ENCODE data around the gene SAMD3. TPM values are rescaled to one million over a fixed set of nuclear protein-coding genes. Genes with fewer than 3 reads are reported as not detected.

SAMD3 gene
- total RNA-seq, 2 experiments from 2014 or later = not detected

DNA sequence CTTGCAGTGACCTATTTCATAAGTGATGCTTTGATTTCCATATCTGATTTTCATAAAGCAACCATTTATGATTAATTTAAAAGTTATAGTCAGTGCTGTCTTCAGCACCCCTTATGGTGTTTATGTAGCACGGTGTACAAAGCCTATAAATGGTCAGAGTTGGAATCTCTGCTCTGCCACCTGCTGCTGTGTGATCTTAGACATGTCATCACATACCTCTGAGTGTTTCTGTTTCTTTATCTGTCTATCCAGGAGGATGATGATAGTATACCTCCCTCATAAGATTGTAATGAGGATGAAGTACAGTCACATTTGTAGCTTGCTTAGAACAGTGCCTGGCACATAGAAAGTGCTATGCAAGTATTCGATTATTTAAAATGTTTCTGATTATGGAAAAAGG, 100.5 kb downstream of the SAMD3 start:
- no peak for TF ChIP-seq EZH2phosphoT487 (IDR thresholded peaks at IDR 0.05; ENCODE audit: borderline replicate concordance, low read depth, low read length)
- TF ChIP-seq, protein P1, sequence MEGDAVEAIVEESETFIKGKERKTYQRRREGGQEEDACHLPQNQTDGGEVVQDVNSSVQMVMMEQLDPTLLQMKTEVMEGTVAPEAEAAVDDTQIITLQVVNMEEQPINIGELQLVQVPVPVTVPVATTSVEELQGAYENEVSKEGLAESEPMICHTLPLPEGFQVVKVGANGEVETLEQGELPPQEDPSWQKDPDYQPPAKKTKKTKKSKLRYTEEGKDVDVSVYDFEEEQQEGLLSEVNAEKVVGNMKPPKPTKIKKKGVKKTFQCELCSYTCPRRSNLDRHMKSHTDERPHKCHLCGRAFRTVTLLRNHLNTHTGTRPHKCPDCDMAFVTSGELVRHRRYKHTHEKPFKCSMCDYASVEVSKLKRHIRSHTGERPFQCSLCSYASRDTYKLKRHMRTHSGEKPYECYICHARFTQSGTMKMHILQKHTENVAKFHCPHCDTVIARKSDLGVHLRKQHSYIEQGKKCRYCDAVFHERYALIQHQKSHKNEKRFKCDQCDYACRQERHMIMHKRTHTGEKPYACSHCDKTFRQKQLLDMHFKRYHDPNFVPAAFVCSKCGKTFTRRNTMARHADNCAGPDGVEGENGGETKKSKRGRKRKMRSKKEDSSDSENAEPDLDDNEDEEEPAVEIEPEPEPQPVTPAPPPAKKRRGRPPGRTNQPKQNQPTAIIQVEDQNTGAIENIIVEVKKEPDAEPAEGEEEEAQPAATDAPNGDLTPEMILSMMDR (conservative IDR thresholded peaks at IDR 0.05; ENCODE audit: low read length) = no peak
- CTCF ChIA-PET (ENCODE audit: unreplicated experiment) = no interaction called here
- H3K9me2 ChIP-seq (ENCODE audit: insufficient read depth, low read length) = no peaks in the 10 kb centered on the region
- no peaks in the 10 kb centered on the region; the same call in 1 of the 2 replicates for H3K9me3 ChIP-seq (ENCODE audit: low read length)
- DNase-seq (ENCODE audit: low spot score) = no peak
- no peak overlapping the region for H3K4me3 ChIP-seq (ENCODE audit: low read depth, low read length, poor library complexity, severe bottlenecking)
- no peaks in the 10 kb centered on the region for H3K79me2 ChIP-seq (ENCODE audit: insufficient read depth, low read depth, low read length)
- intact Hi-C loops (cut with micrococcal nuclease; ENCODE audit: unreplicated experiment) = no loop called here
- H3K4me2 ChIP-seq (ENCODE audit: low read length) = no peak overlapping the region
- no peak overlapping the region for H2AFZ ChIP-seq (ENCODE audit: low read length)
- POLR2A ChIA-PET = interaction anchor here (0.7 to 1.3 kb wide), 2 partner anchors 9 to 195 kb away, joined by 3 to 4 read pairs; no protein-coding TSS in a partner anchor
- peaks cover 18% of the 10 kb centered on the region for H3K4me1 ChIP-seq (ENCODE audit: insufficient read depth, low read length, poor library complexity, severe bottlenecking)
- no peaks in the 10 kb centered on the region for H4K20me1 ChIP-seq (ENCODE audit: insufficient read depth, low read length)
- BruUV-seq (replicated peaks) = no TSS peak
- no peaks in the 10 kb centered on the region for H3K36me3 ChIP-seq (ENCODE audit: insufficient read depth, low read length)
- H3K27ac ChIP-seq (ENCODE audit: low read depth, low read length, poor library complexity, severe bottlenecking) = no peak overlapping the region

DNA sequence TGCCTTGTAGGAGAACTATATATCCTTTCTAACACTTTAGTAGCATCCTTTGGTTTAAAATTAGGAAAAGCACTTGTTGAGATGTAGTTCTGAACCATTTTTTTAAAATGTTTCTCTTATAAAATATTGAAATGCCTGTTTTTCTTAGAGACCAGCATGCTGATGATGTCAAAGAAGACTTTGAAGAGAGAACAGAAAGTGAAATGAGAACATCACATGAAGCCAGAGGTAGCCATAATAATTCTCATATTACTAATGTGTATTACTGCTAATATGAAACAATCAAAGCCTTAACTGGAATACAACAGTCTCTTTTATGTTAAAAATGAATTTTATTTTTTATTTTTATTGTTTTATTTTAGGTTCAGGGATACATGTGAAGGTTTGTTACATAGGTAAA, 102.0 kb downstream of the SAMD3 start:
- POLR2A ChIA-PET = interaction anchor here (1.3 kb wide), 1 partner anchor 10 kb away, joined by 4 read pairs; no protein-coding TSS in a partner anchor
- BruUV-seq (replicated peaks) = no TSS peak
- DNase-seq (ENCODE audit: low spot score) = no peak
- Histone ChIP-seq H3K4me1 (ENCODE audit: insufficient read depth, low read length, poor library complexity, severe bottlenecking) (peaks cover 28% of the 10 kb centered on the region), H3K36me3 (ENCODE audit: insufficient read depth, low read length) (no peaks in the 10 kb centered on the region), H3K79me2 (ENCODE audit: insufficient read depth, low read depth, low read length) (no peaks in the 10 kb centered on the region), H4K20me1 (ENCODE audit: insufficient read depth, low read length) (no peaks in the 10 kb centered on the region), H3K4me2 (ENCODE audit: low read length) (no peak overlapping the region), H3K9me2 (ENCODE audit: insufficient read depth, low read length) (no peaks in the 10 kb centered on the region), H3K4me3 (ENCODE audit: low read depth, low read length, poor library complexity, severe bottlenecking) (no peak overlapping the region), H3K27ac (ENCODE audit: low read depth, low read length, poor library complexity, severe bottlenecking) (no peak overlapping the region), H2AFZ (ENCODE audit: low read length) (no peak overlapping the region), H3K9me3 (ENCODE audit: low read length) (no peaks in the 10 kb centered on the region; the same call in 1 of the 2 replicates)
- CTCF ChIA-PET (ENCODE audit: unreplicated experiment) = no interaction called here
- intact Hi-C loops (cut with micrococcal nuclease; ENCODE audit: unreplicated experiment) = no loop called here
- no peak for TF ChIP-seq EZH2phosphoT487 (IDR thresholded peaks at IDR 0.05; ENCODE audit: borderline replicate concordance, low read depth, low read length)

DNA sequence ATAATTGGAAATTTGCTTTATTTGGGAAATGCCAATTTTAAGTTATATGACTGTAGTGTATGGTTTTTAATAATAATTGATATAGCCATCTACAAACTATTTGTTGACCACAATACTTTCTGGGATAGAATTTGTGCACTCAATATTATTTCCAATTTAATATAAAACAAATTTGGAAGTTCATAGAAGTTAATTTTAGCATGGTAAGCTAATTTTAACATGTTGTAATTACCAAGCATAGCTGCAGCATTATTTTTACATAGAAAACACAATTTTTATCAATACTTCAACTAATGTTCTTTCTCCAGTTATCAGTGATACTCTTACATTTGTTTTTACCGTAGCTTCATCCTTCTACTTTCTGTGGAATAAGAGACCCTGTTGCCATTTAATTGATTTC, 103.5 kb downstream of the SAMD3 start:
- POLR2A ChIA-PET = interaction anchor here (0.6 to 2.0 kb wide), 4 partner anchors 11 to 952 kb away, joined by 3 to 7 read pairs (median 3); no protein-coding TSS in a partner anchor
- DNase-seq (ENCODE audit: low spot score) = no peak
- Histone ChIP-seq H2AFZ (ENCODE audit: low read length) (no peak overlapping the region), H3K4me1 (ENCODE audit: insufficient read depth, low read length, poor library complexity, severe bottlenecking) (peaks cover 44% of the 10 kb centered on the region), H3K79me2 (ENCODE audit: insufficient read depth, low read depth, low read length) (no peaks in the 10 kb centered on the region), H3K36me3 (ENCODE audit: insufficient read depth, low read length) (no peaks in the 10 kb centered on the region), H3K9me3 (ENCODE audit: low read length) (no peaks in the 10 kb centered on the region; the same call in 1 of the 2 replicates), H3K9me2 (ENCODE audit: insufficient read depth, low read length) (no peaks in the 10 kb centered on the region), H4K20me1 (ENCODE audit: insufficient read depth, low read length) (no peaks in the 10 kb centered on the region), H3K27ac (ENCODE audit: low read depth, low read length, poor library complexity, severe bottlenecking) (no peak overlapping the region), H3K4me3 (ENCODE audit: low read depth, low read length, poor library complexity, severe bottlenecking) (no peak overlapping the region), H3K4me2 (ENCODE audit: low read length) (no peak overlapping the region)
- no peak for TF ChIP-seq EZH2phosphoT487 (IDR thresholded peaks at IDR 0.05; ENCODE audit: borderline replicate concordance, low read depth, low read length)
- TF ChIP-seq, protein P1 (conservative IDR thresholded peaks at IDR 0.05; ENCODE audit: low read length) = no peak
- intact Hi-C loops (cut with micrococcal nuclease; ENCODE audit: unreplicated experiment) = no loop called here
- no TSS peak for BruUV-seq (replicated peaks)
- CTCF ChIA-PET (ENCODE audit: unreplicated experiment) = no interaction called here

All from OCI-LY7 (cell line).